Measurements from ENCODE around the gene PARP1.
A peak's percentile ranks its signal among the peaks of the same experiment; 100 is the strongest.
"Not testable (repeated sequence)": the region's sequence is repeated elsewhere in the genome, so short reads cannot be mapped to it uniquely, and the experiment has no call there.

The PARP1 gene

GRCh38 chr1:226349801-226350518, 57.9 kb downstream of the PARP1 start:
- DNase-seq: no peak

GRCh38 chr1:226349081-226349480, 58.8 kb downstream of the PARP1 start:
- DNase-seq: no peak

- no peak for DNase-seq
These were observed 63.2 kb downstream of the PARP1 start for GRCh38 chr1:226344441-226345259.

- no peak for DNase-seq
These were observed 65.2 kb downstream of the PARP1 start for GRCh38 chr1:226342656-226343055.

- DNase-seq: not testable (repeated sequence)
These were observed 67.8 kb downstream of the PARP1 start for GRCh38 chr1:226340111-226340510.

GRCh38 chr1:226337276-226337875, 70.5 kb downstream of the PARP1 start:
- DNase-seq: peak; percentile 12 to 22

GRCh38 chr1:226335661-226336060, 72.2 kb downstream of the PARP1 start:
- no peak for DNase-seq

GRCh38 chr1:226332947-226333346, 74.9 kb downstream of the PARP1 start:
- no peak for DNase-seq

- DNase-seq: no peak
These were observed 78.7 kb downstream of the PARP1 start for GRCh38 chr1:226329237-226329636.

- no peak for DNase-seq
These were observed 80.1 kb downstream of the PARP1 start for GRCh38 chr1:226327761-226328162.

- no peak for DNase-seq
These were observed 82.7 kb downstream of the PARP1 start for GRCh38 chr1:226325178-226325577.

GRCh38 chr1:226324479-226324878, 83.4 kb downstream of the PARP1 start:
- no peak for DNase-seq

- DNase-seq: no peak
These were observed 84.9 kb downstream of the PARP1 start for GRCh38 chr1:226322986-226323385.

- no peak for DNase-seq
These were observed 87.0 kb downstream of the PARP1 start for GRCh38 chr1:226320930-226321329.

- DNase-seq: no peak
These were observed 89.4 kb downstream of the PARP1 start for GRCh38 chr1:226318471-226318870.

- no peak for DNase-seq
These were observed 93.8 kb downstream of the PARP1 start for GRCh38 chr1:226314055-226314454.

- no peak for DNase-seq
These were observed 95.8 kb downstream of the PARP1 start for GRCh38 chr1:226312065-226312464.

- DNase-seq: no peak
These were observed 96.5 kb downstream of the PARP1 start for GRCh38 chr1:226311376-226311775.

Measured in activated CD4-positive, alpha-beta T cell treated with anti-CD3 and anti-CD28 coated beads, Interleukin-2, amount 50 U/mL, for 48 hours (primary cell).